Stimulated activated naive CD8-positive, alpha-beta T cell treated with anti-CD3 and anti-CD28 coated beads, Interleukin-15, Interleukin-2, amounts not matched to agents 100 ng/mL and 50 ng/mL, for 24 hours (primary cell): ENCODE data around the gene HSDL2.
"Not testable (repeated sequence)": the region's sequence is repeated elsewhere in the genome, so short reads cannot be mapped to it uniquely, and the experiment has no call there.

Source experiments
- H3K27ac Mint-ChIP-seq: one replicate; pipeline ENCODE4 v1.8.0; 2021; ENCODE audit warnings: mild to moderate bottlenecking, mixed read lengths
- H3K27me3 Mint-ChIP-seq: one replicate; pipeline ENCODE4 v1.8.0; 2021; ENCODE audit warnings: mixed read lengths
- H3K36me3 Mint-ChIP-seq: one replicate; pipeline ENCODE4 v1.8.0; 2021; ENCODE audit warnings: low read depth, mixed read lengths
- H3K4me1 Mint-ChIP-seq: one replicate; pipeline ENCODE4 v1.8.0; 2021; ENCODE audit warnings: low read depth, mixed read lengths
- H3K4me3 Mint-ChIP-seq: one replicate; pipeline ENCODE4 v1.8.0; 2021; ENCODE audit warnings: mild to moderate bottlenecking, mixed read lengths
- H3K9me3 Mint-ChIP-seq: one replicate; pipeline ENCODE4 v1.8.0; 2021; ENCODE audit warnings: mixed read lengths

HSDL2 gene

DNA sequence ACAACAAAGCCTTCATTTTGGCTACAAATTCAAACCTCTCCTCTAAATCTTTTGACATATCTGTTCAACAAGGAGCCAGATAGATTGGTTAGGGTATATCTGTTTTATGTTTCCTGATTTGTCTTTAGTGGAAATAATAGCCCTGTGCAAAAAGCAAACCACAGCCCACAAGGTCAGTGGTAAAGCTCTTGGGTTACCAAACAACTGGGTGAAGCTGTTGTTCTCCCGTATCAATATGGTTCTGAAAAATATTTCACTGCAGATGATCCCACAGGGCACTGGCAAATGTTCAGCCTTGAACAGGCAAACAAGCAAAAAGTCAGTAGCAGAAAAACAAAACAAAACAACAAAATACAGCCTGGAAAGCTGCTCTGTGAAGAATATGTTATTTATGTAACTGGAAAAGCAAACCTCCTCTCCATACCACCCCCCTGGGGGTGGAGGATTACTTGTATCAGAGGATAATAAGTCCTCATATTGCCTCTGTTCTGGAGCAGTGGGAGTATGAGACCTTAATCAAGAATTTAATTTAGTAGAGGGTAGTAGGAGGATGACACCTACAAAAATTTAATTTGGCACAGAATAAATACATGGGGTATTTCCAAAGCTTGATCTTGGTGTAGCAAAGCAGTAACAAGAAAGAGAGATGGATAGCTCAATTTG is 25.7 kb upstream of the HSDL2 start:
- Mint-ChIP-seq H3K36me3 (no peaks in the 10 kb centered on the region), H3K27me3 (no peaks in the 10 kb centered on the region), H3K4me1 (peaks cover 29% of the 10 kb centered on the region), H3K27ac (no peak overlapping the region), H3K4me3 (no peak overlapping the region), H3K9me3 (no peaks in the 10 kb centered on the region)

GRCh38 chr9:112355427-112355897 is 24.4 kb upstream of the HSDL2 start:
- H3K27me3 Mint-ChIP-seq: no peaks in the 10 kb centered on the region
- peak overlapping the region; percentile 5 for H3K4me3 Mint-ChIP-seq
- peaks cover 35% of the 10 kb centered on the region for H3K4me1 Mint-ChIP-seq
- no peaks in the 10 kb centered on the region for H3K9me3 Mint-ChIP-seq
- H3K27ac Mint-ChIP-seq: peak overlapping the region; percentile 73
- H3K36me3 Mint-ChIP-seq: no peaks in the 10 kb centered on the region

GRCh38 chr9:112360047-112360804 is 19.7 kb upstream of the HSDL2 start:
- H3K9me3 Mint-ChIP-seq: peaks cover 1% of the 10 kb centered on the region
- H3K27me3 Mint-ChIP-seq: peaks cover 9% of the 10 kb centered on the region
- H3K4me3 Mint-ChIP-seq: no peak overlapping the region
- no peaks in the 10 kb centered on the region for H3K36me3 Mint-ChIP-seq
- H3K4me1 Mint-ChIP-seq: peaks cover 33% of the 10 kb centered on the region
- H3K27ac Mint-ChIP-seq: peak overlapping the region; percentile 49

- peaks cover 14% of the 10 kb centered on the region for H3K27me3 Mint-ChIP-seq
- no peaks in the 10 kb centered on the region for H3K36me3 Mint-ChIP-seq
- H3K4me1 Mint-ChIP-seq: peaks cover 20% of the 10 kb centered on the region
- H3K4me3 Mint-ChIP-seq: no peak overlapping the region
- peaks cover 7% of the 10 kb centered on the region for H3K9me3 Mint-ChIP-seq
- H3K27ac Mint-ChIP-seq: no peak overlapping the region
Observed at GRCh38 chr9:112361601-112362000, 18.3 kb upstream of the HSDL2 start.

DNA sequence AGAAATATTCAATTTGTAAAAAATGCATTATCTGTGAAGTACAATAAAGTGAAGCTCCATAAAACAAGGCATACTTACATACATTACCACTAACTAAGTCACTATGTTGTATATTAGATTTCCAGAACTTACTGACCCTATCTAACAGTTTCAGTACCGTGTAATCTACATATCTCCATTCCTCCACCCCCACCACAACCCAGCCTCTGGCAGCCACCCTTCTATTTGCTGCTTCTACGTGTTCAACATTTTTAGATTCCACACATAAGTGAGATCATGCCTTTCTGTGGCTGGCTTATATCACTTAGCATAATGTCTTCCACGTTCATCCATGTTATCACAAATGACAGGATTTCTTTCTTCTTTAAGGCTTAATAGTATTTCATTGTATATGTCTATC is 15.1 kb upstream of the HSDL2 start:
- peaks cover 14% of the 10 kb centered on the region for H3K27me3 Mint-ChIP-seq
- H3K27ac Mint-ChIP-seq: no peak overlapping the region
- H3K36me3 Mint-ChIP-seq: peaks cover under 1% of the 10 kb centered on the region
- peaks cover 13% of the 10 kb centered on the region for H3K9me3 Mint-ChIP-seq
- H3K4me3 Mint-ChIP-seq: no peak overlapping the region
- peaks cover 20% of the 10 kb centered on the region for H3K4me1 Mint-ChIP-seq

GRCh38 chr9:112365257-112365656 is 14.7 kb upstream of the HSDL2 start:
- not testable (repeated sequence) for H3K36me3 Mint-ChIP-seq, H3K27ac Mint-ChIP-seq, H3K4me3 Mint-ChIP-seq
- peaks cover 14% of the 10 kb centered on the region for H3K27me3 Mint-ChIP-seq
- peaks cover 13% of the 10 kb centered on the region for H3K9me3 Mint-ChIP-seq
- H3K4me1 Mint-ChIP-seq: peaks cover 15% of the 10 kb centered on the region

DNA sequence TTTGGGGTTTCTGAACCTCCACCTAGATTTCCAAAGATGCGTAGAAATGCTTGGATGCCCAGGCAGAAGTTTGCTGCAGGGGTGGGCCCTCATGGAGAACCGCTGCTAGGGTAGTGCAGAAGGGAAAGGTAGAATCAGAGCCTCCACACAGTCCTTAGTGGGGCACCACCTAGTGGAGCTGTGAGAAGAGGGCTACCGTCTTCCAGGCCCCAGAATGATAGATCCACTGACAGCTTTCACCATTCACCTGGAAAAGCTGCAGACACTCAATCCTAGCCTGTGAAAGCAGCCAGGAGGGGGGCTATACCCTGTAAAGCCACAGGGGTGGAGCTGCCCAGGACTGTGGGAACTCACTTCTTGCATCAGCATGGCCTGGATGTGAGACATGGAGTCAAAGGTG is 13.3 kb upstream of the HSDL2 start:
- Mint-ChIP-seq H3K4me3 (no peak overlapping the region), H3K36me3 (peaks cover 6% of the 10 kb centered on the region), H3K27ac (no peak overlapping the region), H3K27me3 (peaks cover 14% of the 10 kb centered on the region), H3K4me1 (peaks cover 2% of the 10 kb centered on the region), H3K9me3 (peaks cover 17% of the 10 kb centered on the region)

GRCh38 chr9:112367465-112367864 is 12.4 kb upstream of the HSDL2 start:
- H3K4me1 Mint-ChIP-seq: no peaks in the 10 kb centered on the region
- peaks cover 17% of the 10 kb centered on the region for H3K9me3 Mint-ChIP-seq
- no peak overlapping the region for H3K4me3 Mint-ChIP-seq
- H3K27ac Mint-ChIP-seq: no peak overlapping the region
- H3K36me3 Mint-ChIP-seq: peaks cover 6% of the 10 kb centered on the region
- H3K27me3 Mint-ChIP-seq: peaks cover 14% of the 10 kb centered on the region

DNA sequence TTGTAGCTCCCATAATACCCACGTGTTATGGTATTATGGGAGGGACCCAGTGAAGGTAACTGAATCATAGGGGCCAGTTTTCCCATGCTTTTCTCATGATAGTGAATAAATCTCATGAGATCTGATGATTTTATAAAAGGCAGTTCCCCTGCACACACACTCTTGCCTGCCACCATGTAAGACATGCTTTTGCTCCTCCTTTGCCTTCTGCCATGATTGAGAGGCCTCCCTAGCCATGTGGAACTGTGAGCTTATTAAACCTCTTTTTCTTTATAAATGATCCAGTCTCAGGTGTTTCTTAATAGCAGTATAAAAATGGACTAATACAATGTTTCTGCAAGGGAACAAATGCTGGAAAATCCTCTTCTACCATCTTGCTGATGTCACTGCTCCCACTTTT is 10.1 kb upstream of the HSDL2 start:
- Mint-ChIP-seq H3K4me3 (no peak overlapping the region), H3K27ac (no peak overlapping the region), H3K9me3 (peaks cover 17% of the 10 kb centered on the region), H3K27me3 (peaks cover 7% of the 10 kb centered on the region), H3K36me3 (peaks cover 10% of the 10 kb centered on the region), H3K4me1 (no peaks in the 10 kb centered on the region)

DNA sequence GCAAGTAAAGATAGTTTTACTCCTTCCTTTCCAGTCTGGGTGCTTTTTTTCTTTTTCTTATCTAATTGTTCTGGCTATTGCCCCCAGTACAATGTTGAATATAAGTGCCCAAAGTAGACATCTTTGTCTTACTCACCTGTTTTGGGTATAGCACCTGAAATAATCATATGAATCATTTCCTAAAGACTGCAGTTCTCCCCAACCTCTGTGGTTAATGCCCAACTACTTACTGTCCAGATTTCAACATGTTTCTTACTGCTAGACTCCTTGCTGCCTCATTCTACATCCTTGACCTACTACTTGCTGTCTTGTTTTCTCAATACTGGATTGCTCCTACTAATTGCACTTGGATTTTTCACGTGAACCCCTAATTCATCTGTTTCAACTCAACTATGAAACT is 8.8 kb upstream of the HSDL2 start:
- H3K4me3 Mint-ChIP-seq: no peak overlapping the region
- H3K4me1 Mint-ChIP-seq: no peaks in the 10 kb centered on the region
- H3K27ac Mint-ChIP-seq: no peak overlapping the region
- H3K27me3 Mint-ChIP-seq: no peaks in the 10 kb centered on the region
- H3K36me3 Mint-ChIP-seq: peaks cover 10% of the 10 kb centered on the region
- peaks cover 10% of the 10 kb centered on the region for H3K9me3 Mint-ChIP-seq

GRCh38 chr9:112373666-112374065 is 6.2 kb upstream of the HSDL2 start:
- Mint-ChIP-seq H3K36me3 (peaks cover 10% of the 10 kb centered on the region), H3K4me1 (peaks cover 19% of the 10 kb centered on the region)

GRCh38 chr9:112374232-112374631 is 5.7 kb upstream of the HSDL2 start:
- peaks cover 10% of the 10 kb centered on the region for H3K36me3 Mint-ChIP-seq
- not testable (repeated sequence) for H3K27ac Mint-ChIP-seq, H3K27me3 Mint-ChIP-seq, H3K4me3 Mint-ChIP-seq, H3K9me3 Mint-ChIP-seq
- H3K4me1 Mint-ChIP-seq: peaks cover 25% of the 10 kb centered on the region

More at GRCh38 chr9:112373666-112374065, 6.2 kb upstream of the HSDL2 start:
- not testable (repeated sequence) for H3K9me3 Mint-ChIP-seq, H3K4me3 Mint-ChIP-seq, H3K27me3 Mint-ChIP-seq, H3K27ac Mint-ChIP-seq

DNA sequence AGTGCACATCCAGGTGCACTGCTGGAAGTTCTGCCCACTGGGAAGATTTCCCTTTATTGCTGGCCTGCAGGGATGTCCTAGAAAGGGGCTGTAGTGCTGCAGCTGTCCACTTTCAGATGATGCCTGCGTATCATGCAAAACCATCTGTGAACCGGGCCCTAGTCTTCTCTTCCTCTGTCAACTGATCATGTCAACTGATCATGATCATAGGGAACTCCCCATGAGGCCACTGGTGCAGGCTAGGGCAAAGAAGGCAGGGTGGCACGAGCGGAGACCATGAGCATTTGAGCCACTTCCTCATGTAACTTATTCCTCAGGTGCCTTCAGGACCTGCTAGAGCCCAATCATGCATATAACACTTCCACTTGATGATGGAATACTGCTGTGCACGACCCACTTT is 4.5 kb upstream of the HSDL2 start:
- peaks cover 29% of the 10 kb centered on the region for H3K4me1 Mint-ChIP-seq
- H3K9me3 Mint-ChIP-seq: peaks cover 4% of the 10 kb centered on the region
- no peak overlapping the region for H3K27ac Mint-ChIP-seq

DNA sequence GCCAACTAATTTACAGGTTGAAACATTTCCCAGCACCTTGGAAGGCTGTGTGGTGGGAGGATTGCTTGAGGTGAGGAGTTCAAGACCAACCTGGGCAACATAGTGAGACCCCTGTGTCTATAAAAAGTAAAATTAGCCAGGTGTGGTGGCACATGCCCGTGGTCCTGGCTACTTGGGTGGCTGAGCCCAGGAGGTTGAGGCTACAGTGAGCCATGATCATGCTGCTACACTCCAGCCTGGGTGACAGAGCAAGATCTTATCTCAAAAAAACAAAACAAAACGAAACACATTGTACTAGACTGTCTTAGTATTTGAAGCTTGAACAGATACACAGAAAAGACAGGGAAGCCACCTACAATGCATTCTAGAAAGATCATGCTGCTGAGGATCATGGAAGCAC is 2.8 kb upstream of the HSDL2 start:
- H3K9me3 Mint-ChIP-seq: no peaks in the 10 kb centered on the region
- H3K27ac Mint-ChIP-seq: no peak overlapping the region
- no peaks in the 10 kb centered on the region for H3K27me3 Mint-ChIP-seq
- H3K4me1 Mint-ChIP-seq: peaks cover 43% of the 10 kb centered on the region
- peaks cover 5% of the 10 kb centered on the region for H3K36me3 Mint-ChIP-seq
- no peak overlapping the region for H3K4me3 Mint-ChIP-seq

More for the DNA sequence above, 4.5 kb upstream of the HSDL2 start:
- H3K36me3 Mint-ChIP-seq: peaks cover 5% of the 10 kb centered on the region
- no peak overlapping the region for H3K4me3 Mint-ChIP-seq
- no peaks in the 10 kb centered on the region for H3K27me3 Mint-ChIP-seq

DNA sequence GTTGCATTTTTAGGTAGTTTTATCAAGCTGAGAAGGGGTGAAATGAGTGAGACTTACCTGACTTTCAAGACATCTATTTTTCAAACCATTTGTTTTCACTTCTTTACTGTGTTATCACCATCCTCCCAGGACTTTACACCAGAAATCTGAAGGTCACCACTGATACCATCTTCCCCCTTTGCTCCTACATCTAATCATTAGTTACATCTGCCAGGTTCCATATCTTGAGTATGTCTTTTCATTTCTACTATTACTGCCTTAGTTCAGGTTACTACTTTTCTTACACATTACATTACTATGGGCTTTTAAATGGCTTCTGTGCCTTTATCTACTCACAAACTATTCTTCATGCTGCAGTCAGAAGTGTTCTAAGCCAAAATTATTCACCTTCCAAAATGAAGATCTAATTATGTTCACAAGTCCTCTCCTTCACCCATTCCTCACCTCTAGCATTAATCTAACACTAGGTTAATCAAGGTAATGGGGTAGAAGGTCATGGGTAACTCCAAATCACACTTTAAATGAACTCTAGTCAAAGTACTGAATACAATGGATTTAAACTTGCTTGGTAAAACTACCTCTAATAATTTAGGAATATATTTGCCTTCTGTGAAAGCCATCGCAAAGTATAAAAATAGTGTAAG is 2.1 kb upstream of the HSDL2 start:
- H3K4me3 Mint-ChIP-seq: peak overlapping the region; percentile 9
- H3K36me3 Mint-ChIP-seq: peaks cover 5% of the 10 kb centered on the region
- H3K4me1 Mint-ChIP-seq: peaks cover 45% of the 10 kb centered on the region
- H3K27ac Mint-ChIP-seq: no peak overlapping the region
- H3K27me3 Mint-ChIP-seq: no peaks in the 10 kb centered on the region
- no peaks in the 10 kb centered on the region for H3K9me3 Mint-ChIP-seq
